GM18861 (cell line): Measurements from ENCODE around the gene NT5C3A.

Experiments
- ATAC-seq: cut with Tn5 transposase; IDR thresholded peaks from one replicate; pipeline ENCODE4 v1.9.1; 2021; ENCODE audit not compliant: unreplicated experiment

Gene NT5C3A

GRCh38 chr7:33076737-33077136, 14.2 kb upstream of the NT5C3A start:
- peak; percentile 70 for ATAC-seq

- no peak for ATAC-seq
These were observed 13.4 kb upstream of the NT5C3A start for GRCh38 chr7:33075818-33076518.

- no peak for ATAC-seq
These were observed 10.7 kb upstream of the NT5C3A start for GRCh38 chr7:33073243-33073642.

GRCh38 chr7:33072471-33072870, 9.9 kb upstream of the NT5C3A start:
- ATAC-seq: no peak

GRCh38 chr7:33070831-33071230, 8.3 kb upstream of the NT5C3A start:
- no peak for ATAC-seq

- no peak for ATAC-seq
These were observed 7.7 kb upstream of the NT5C3A start for GRCh38 chr7:33070277-33070676.

- no peak for ATAC-seq
These were observed 5.3 kb upstream of the NT5C3A start for GRCh38 chr7:33067921-33068320.

- no peak for ATAC-seq
These were observed 4.2 kb upstream of the NT5C3A start for GRCh38 chr7:33066771-33067170.

GRCh38 chr7:33065981-33066380, 3.4 kb upstream of the NT5C3A start:
- ATAC-seq: no peak

- peak; percentile 93 for ATAC-seq
These were observed 337 bp upstream of the NT5C3A start for GRCh38 chr7:33062782-33063443.

- no peak for ATAC-seq
These were observed 1.2 kb downstream of the NT5C3A start for GRCh38 chr7:33061282-33061937.

GRCh38 chr7:33059635-33060034, 2.9 kb downstream of the NT5C3A start:
- no peak for ATAC-seq

GRCh38 chr7:33055158-33055557, 7.4 kb downstream of the NT5C3A start:
- no peak for ATAC-seq

GRCh38 chr7:33054261-33054964, 8.2 kb downstream of the NT5C3A start:
- ATAC-seq: peak; percentile 54

GRCh38 chr7:33053721-33054120, 8.9 kb downstream of the NT5C3A start:
- no peak for ATAC-seq

GRCh38 chr7:33050535-33051318, 11.8 kb downstream of the NT5C3A start:
- peak; percentile 52 for ATAC-seq

- ATAC-seq: no peak
These were observed 13.9 kb downstream of the NT5C3A start for GRCh38 chr7:33048704-33049103.

GRCh38 chr7:33048257-33048656, 14.3 kb downstream of the NT5C3A start:
- ATAC-seq: no peak

GRCh38 chr7:33044986-33045385, 17.6 kb downstream of the NT5C3A start:
- no peak for ATAC-seq

GRCh38 chr7:33044401-33044718, 18.2 kb downstream of the NT5C3A start:
- no peak for ATAC-seq
